ENCODE measurements around the gene MLLT1. TPM values are rescaled to one million over a fixed set of nuclear protein-coding genes. Genes with fewer than 3 reads are reported as not detected.
"Not testable (repeated sequence)": the region's sequence is repeated elsewhere in the genome, so short reads cannot be mapped to it uniquely, and the experiment has no call there.

The MLLT1 gene
- total RNA-seq, 1 donor from 2014 or later: 5.6 TPM

DNA sequence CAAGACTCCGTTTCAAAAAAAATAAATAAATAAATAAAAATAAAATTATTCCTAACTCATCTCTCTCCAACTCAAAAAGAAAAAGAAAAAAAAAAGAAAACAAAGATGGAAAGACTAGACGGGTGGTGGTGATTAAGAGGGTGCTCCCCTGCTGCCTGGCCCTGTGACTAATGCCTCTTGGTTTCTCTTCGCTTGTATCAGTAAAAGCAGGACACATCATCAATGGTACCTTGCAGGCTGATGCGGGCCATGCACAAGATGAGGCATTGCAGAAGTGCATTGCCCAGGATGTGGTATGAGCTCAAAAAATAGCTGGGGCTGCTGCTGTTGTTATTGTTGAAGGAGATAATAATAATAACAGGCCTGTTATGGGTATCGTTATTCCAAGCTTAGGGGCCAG is 39.0 kb upstream of the MLLT1 start:
- H3K9ac ChIP-seq: no peak overlapping the region
- H3K4me1 Mint-ChIP-seq: no peaks in the 10 kb centered on the region
- no peaks in the 10 kb centered on the region for H4K20me1 ChIP-seq (ENCODE audit: low read depth)
- H3K4me3 ChIP-seq: no peak overlapping the region
- no peaks in the 10 kb centered on the region for H3F3A ChIP-seq (ENCODE audit: low read depth)
- no peaks in the 10 kb centered on the region for H3K79me2 ChIP-seq (ENCODE audit: low read depth)
- H2AFZ ChIP-seq (replicated peaks): no peak overlapping the region
- H3K27me3 ChIP-seq: no peaks in the 10 kb centered on the region
- no peaks in the 10 kb centered on the region for H3K36me3 ChIP-seq
- H3K4me1 ChIP-seq: no peaks in the 10 kb centered on the region
- peaks cover 15% of the 10 kb centered on the region for H3K27me3 Mint-ChIP-seq (ENCODE audit: insufficient read depth, low read depth)
- H3K27ac ChIP-seq: no peak overlapping the region
- DNase-seq (ENCODE audit: low spot score): no peak
- H3K27ac Mint-ChIP-seq: no peak overlapping the region
- H3K36me3 Mint-ChIP-seq: no peaks in the 10 kb centered on the region
- H3K4me2 ChIP-seq: no peak overlapping the region
- no peak overlapping the region for H3K4me3 Mint-ChIP-seq
- no peaks in the 10 kb centered on the region for H3K9me3 ChIP-seq (ENCODE audit: low read depth)
- peaks cover 6% of the 10 kb centered on the region for H3K9me3 Mint-ChIP-seq
- TF ChIP-seq, protein P1, sequence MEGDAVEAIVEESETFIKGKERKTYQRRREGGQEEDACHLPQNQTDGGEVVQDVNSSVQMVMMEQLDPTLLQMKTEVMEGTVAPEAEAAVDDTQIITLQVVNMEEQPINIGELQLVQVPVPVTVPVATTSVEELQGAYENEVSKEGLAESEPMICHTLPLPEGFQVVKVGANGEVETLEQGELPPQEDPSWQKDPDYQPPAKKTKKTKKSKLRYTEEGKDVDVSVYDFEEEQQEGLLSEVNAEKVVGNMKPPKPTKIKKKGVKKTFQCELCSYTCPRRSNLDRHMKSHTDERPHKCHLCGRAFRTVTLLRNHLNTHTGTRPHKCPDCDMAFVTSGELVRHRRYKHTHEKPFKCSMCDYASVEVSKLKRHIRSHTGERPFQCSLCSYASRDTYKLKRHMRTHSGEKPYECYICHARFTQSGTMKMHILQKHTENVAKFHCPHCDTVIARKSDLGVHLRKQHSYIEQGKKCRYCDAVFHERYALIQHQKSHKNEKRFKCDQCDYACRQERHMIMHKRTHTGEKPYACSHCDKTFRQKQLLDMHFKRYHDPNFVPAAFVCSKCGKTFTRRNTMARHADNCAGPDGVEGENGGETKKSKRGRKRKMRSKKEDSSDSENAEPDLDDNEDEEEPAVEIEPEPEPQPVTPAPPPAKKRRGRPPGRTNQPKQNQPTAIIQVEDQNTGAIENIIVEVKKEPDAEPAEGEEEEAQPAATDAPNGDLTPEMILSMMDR (IDR thresholded peaks at IDR 0.05): no peak
- no peak for TF ChIP-seq EZH2phosphoT487 (IDR thresholded peaks at IDR 0.05)
- TF ChIP-seq EZH2 (IDR thresholded peaks at IDR 0.05): no peak

DNA sequence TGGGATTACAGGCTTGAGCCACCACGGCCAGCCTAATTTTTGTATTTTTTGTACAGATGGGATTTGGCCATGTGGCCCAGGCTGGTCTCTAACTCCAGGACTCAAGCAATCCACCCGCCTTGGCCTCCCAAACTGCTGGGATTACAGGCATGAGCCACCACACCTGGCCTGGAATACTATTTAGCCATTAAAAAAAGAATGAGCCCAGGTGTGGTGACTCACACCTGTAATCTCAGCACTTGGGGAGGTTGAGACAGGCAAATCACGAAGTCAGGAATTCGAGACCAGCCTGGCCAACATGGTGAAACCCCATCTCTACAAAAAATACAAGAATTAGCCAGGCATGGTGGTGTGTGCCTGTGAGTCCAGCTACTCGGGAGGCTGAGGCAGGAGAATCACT is 35.9 kb upstream of the MLLT1 start:
- H3K36me3 ChIP-seq; H3K9me3 ChIP-seq (ENCODE audit: low read depth); H3K36me3 Mint-ChIP-seq; H3K9ac ChIP-seq; H3K4me1 Mint-ChIP-seq; H3K4me2 ChIP-seq; H3K4me3 ChIP-seq; H3K4me1 ChIP-seq; H3K27ac Mint-ChIP-seq; H3K27ac ChIP-seq; DNase-seq (ENCODE audit: low spot score); H3K27me3 ChIP-seq; H3F3A ChIP-seq (ENCODE audit: low read depth); H3K79me2 ChIP-seq (ENCODE audit: low read depth); H3K4me3 Mint-ChIP-seq; H4K20me1 ChIP-seq (ENCODE audit: low read depth); H2AFZ ChIP-seq (replicated peaks): not testable (repeated sequence)
- peaks cover 16% of the 10 kb centered on the region for H3K27me3 Mint-ChIP-seq (ENCODE audit: insufficient read depth, low read depth)
- H3K9me3 Mint-ChIP-seq: peaks cover 11% of the 10 kb centered on the region

DNA sequence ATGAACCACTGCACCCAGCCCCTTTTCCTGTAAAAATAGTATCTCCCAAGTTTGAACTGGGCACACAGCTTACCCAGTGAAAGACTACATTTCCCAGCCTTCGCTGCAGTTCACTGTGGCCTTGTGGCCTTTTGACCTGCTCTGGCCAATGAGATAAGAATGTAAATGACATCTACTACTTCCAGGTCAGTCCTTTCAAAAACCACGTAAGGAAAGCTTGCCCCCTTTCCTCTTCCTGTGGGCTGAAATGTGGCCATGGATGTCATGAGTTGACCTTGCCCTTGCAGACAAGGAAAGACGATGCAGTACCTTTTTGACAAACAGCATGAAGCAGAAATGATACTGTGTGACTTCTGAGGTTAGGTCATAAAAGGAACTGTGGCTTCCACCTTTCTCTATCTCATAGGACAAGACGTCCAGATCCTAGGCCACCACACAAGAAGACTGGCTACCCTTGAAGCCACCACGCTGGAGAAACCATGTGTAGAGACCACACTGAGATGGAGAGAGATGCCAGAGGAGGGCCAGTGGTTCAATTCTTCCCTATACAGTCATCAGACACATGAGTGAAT is 33.7 kb upstream of the MLLT1 start:
- no peak overlapping the region for H3K4me2 ChIP-seq
- Mint-ChIP-seq H3K36me3 (no peaks in the 10 kb centered on the region), H3K4me3 (no peak overlapping the region), H3K9me3 (peaks cover 11% of the 10 kb centered on the region), H3K4me1 (no peaks in the 10 kb centered on the region), H3K27ac (no peak overlapping the region), H3K27me3 (ENCODE audit: insufficient read depth, low read depth) (peaks cover 12% of the 10 kb centered on the region)
- no peak overlapping the region for H3K27ac ChIP-seq
- H2AFZ ChIP-seq (replicated peaks): no peak overlapping the region
- no peak for DNase-seq (ENCODE audit: low spot score)
- no peaks in the 10 kb centered on the region for H3K4me1 ChIP-seq
- no peaks in the 10 kb centered on the region for H3K9me3 ChIP-seq (ENCODE audit: low read depth)
- H3K36me3 ChIP-seq: no peaks in the 10 kb centered on the region
- no peaks in the 10 kb centered on the region for H4K20me1 ChIP-seq (ENCODE audit: low read depth)
- TF ChIP-seq EZH2 (IDR thresholded peaks at IDR 0.05): no peak
- TF ChIP-seq, protein P1 (IDR thresholded peaks at IDR 0.05): no peak
- TF ChIP-seq EZH2phosphoT487 (IDR thresholded peaks at IDR 0.05): no peak
- peaks cover 6% of the 10 kb centered on the region for H3K27me3 ChIP-seq
- no peak overlapping the region for H3K4me3 ChIP-seq
- H3F3A ChIP-seq (ENCODE audit: low read depth): no peaks in the 10 kb centered on the region
- H3K9ac ChIP-seq: no peak overlapping the region
- H3K79me2 ChIP-seq (ENCODE audit: low read depth): no peaks in the 10 kb centered on the region

DNA sequence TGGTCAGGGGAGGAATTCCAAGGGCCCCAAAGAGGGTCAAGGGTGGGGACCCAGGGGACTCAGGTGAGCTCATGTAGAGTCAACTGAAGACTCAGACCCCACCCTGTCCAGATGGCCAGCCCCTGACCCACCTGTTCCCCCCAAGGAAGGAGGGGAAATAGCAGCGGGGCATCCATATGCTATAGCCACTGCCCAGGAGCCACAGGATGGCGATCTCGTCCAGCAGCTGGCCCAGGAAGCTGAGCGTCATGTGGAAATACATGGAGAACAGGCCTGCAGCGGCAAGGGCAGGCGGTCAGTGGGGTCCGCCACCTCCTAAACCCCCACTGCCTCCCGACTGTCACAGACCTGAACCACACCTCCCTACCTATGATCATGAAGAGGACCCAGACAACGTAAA is 32.2 kb upstream of the MLLT1 start:
- no peaks in the 10 kb centered on the region for H3K36me3 Mint-ChIP-seq
- no peak overlapping the region for H3K9ac ChIP-seq
- H3K27me3 Mint-ChIP-seq (ENCODE audit: insufficient read depth, low read depth): peaks cover 15% of the 10 kb centered on the region
- no peaks in the 10 kb centered on the region for H4K20me1 ChIP-seq (ENCODE audit: low read depth)
- H3K4me3 ChIP-seq: no peak overlapping the region
- no peak overlapping the region for H2AFZ ChIP-seq (replicated peaks)
- H3K27ac ChIP-seq: no peak overlapping the region
- no peak overlapping the region for H3K4me3 Mint-ChIP-seq
- no peaks in the 10 kb centered on the region for H3K9me3 ChIP-seq (ENCODE audit: low read depth)
- H3F3A ChIP-seq (ENCODE audit: low read depth): no peaks in the 10 kb centered on the region
- no peaks in the 10 kb centered on the region for H3K36me3 ChIP-seq
- no peaks in the 10 kb centered on the region for H3K4me1 ChIP-seq
- H3K4me2 ChIP-seq: no peak overlapping the region
- H3K4me1 Mint-ChIP-seq: no peaks in the 10 kb centered on the region
- H3K27ac Mint-ChIP-seq: no peak overlapping the region
- no peak for TF ChIP-seq EZH2 (IDR thresholded peaks at IDR 0.05)
- TF ChIP-seq, protein P1 (IDR thresholded peaks at IDR 0.05): peak; percentile 17
- no peak for DNase-seq (ENCODE audit: low spot score)
- H3K27me3 ChIP-seq: peaks cover 6% of the 10 kb centered on the region
- peaks cover 11% of the 10 kb centered on the region for H3K9me3 Mint-ChIP-seq
- H3K79me2 ChIP-seq (ENCODE audit: low read depth): no peaks in the 10 kb centered on the region
